K562 (cell line): Measurements from ENCODE around the gene RREB1. TPM values are rescaled to one million over a fixed set of nuclear protein-coding genes. Genes with fewer than 3 reads are reported as not detected.

Experiments
- ATAC-seq: fragments of 200-7000 bp; cut with Tn5 transposase; 3 replicates; pipeline ENCODE4 v1.9.1; 2020; ENCODE audit warnings: moderate library complexity
- BruUV-seq: library from RNA; stranded (reverse); fragments of 400-500 nt; replicated peaks from 2 replicates; lab custom pipeline; 2021; lab: Mats Ljungman, UMichigan
- CTCF ChIA-PET: fragments of 300-600 bp; formaldehyde crosslinking; extraction: SDS; loops from one replicate; lab custom pipeline; 2021; ENCODE audit warnings: low intra/inter-chr PET ratio; lab: Yijun Ruan, JAX
- POLR2A ChIA-PET: fragments of 300-600, 350-650 bp; sonication (Branson Sonifier 250); formaldehyde crosslinking; extraction: SDS; loops from one replicate; lab custom pipeline; 2021; ENCODE audit warnings: antibody characterized with exemption, inconsistent platforms; lab: Yijun Ruan, JAX
- DNase-seq, 4 experiments: peaks; one replicate each; pipeline versions ENCODE4 v3.0.0 to v3.0.0-alpha.2; 2011 to 2018; ENCODE audit warnings: low spot score in 3 of 4, mixed read lengths in 3 of 4; ENCODE audit errors: extremely low read depth in 1 of 4
- FAIRE-seq: peaks from 2 replicates; lab custom pipeline; 2011; peaks lifted over from hg19 to GRCh38; lab: Jason Lieb, UNC
- H2AFZ ChIP-seq: 2 replicates; pipeline ENCODE4 v1.6.0; 2011; ENCODE audit warnings: low read depth, low read length, control low read depth, inconsistent platforms
- H3K27ac ChIP-seq: fragments of 200-600 bp; 3 replicates; pipeline ENCODE4 v1.8.0; 2011; ENCODE audit warnings: low read depth, mild to moderate bottlenecking, control low read depth, inconsistent platforms, low read length, moderate library complexity, mixed read lengths; ENCODE audit errors: extremely low read depth
- H3K27me3 ChIP-seq, 2 experiments: fragments of 300-600 bp in 1 of 2; 2 replicates in 1 of 2; 3 replicates in 1 of 2; pipeline versions ENCODE4 v1.6.0 to v1.8.0; 2011; ENCODE audit warnings: inconsistent platforms in 2 of 2, low read length in 2 of 2, mild to moderate bottlenecking in 1 of 2, mixed read lengths in 1 of 2, moderate library complexity in 1 of 2; ENCODE audit not compliant: control insufficient read depth in 2 of 2, insufficient read depth in 2 of 2
- H3K36me3 ChIP-seq: fragments of 300-600 bp; 3 replicates; pipeline ENCODE4 v1.8.0; 2011; ENCODE audit warnings: mild to moderate bottlenecking, low read length, inconsistent platforms; ENCODE audit not compliant: control insufficient read depth, insufficient read depth
- H3K4me1 ChIP-seq, 2 experiments: fragments of 200-600 bp in 1 of 2; replicated peaks in 1 of 2; 2 replicates in 1 of 2; 3 replicates in 1 of 2; pipeline versions ENCODE4 v1.5.1 to v1.8.0; 2011; ENCODE audit warnings: inconsistent platforms in 2 of 2, low read length in 2 of 2, mild to moderate bottlenecking in 1 of 2, mixed read lengths in 1 of 2, moderate library complexity in 1 of 2; ENCODE audit not compliant: control insufficient read depth in 2 of 2, insufficient read depth in 2 of 2
- H3K4me2 ChIP-seq: 2 replicates; pipeline ENCODE4 v1.6.1; 2011; ENCODE audit warnings: low read length, control low read depth, inconsistent platforms, mixed read lengths; ENCODE audit not compliant: insufficient read depth
- H3K4me3 ChIP-seq: fragments of 200-600 bp; sonication (generic), shearing (Covaris generic); 2 replicates; pipeline ENCODE4 v1.5.1; 2016; ENCODE audit warnings: control low read depth, inconsistent platforms
- H3K79me2 ChIP-seq: fragments of 200-600 bp; 3 replicates; pipeline ENCODE4 v1.8.0; 2011; ENCODE audit warnings: low read length, inconsistent platforms; ENCODE audit not compliant: control insufficient read depth, insufficient read depth
- H3K9ac ChIP-seq, 2 experiments: 2 replicates each; pipeline versions ENCODE4 v1.6.0 to v1.6.1; 2011; ENCODE audit warnings: low read depth in 2 of 2, low read length in 2 of 2, control low read depth in 1 of 2, inconsistent platforms in 1 of 2, mild to moderate bottlenecking in 1 of 2, mixed read lengths in 1 of 2; ENCODE audit not compliant: insufficient read depth in 1 of 2
- H3K9me1 ChIP-seq: one replicate; pipeline ENCODE4 v1.6.0; 2011; ENCODE audit warnings: inconsistent platforms, mild to moderate bottlenecking, low read length, moderate library complexity; ENCODE audit not compliant: control insufficient read depth, insufficient read depth
- H3K9me3 ChIP-seq: replicated peaks from 2 replicates; pipeline ENCODE4 v1.5.1; 2011; ENCODE audit warnings: low read depth, low read length, inconsistent platforms; ENCODE audit not compliant: control insufficient read depth, insufficient read depth
- H4K20me1 ChIP-seq: replicated peaks from 2 replicates; pipeline ENCODE4 v1.6.1; 2011; ENCODE audit warnings: low read length, inconsistent platforms, mixed read lengths; ENCODE audit not compliant: control insufficient read depth, insufficient read depth
- CHCHD3 ChIP-seq: fragments of 250-450 bp; sonication (Bioruptor Pico); IDR thresholded peaks from 2 replicates; pipeline ENCODE4 v2.1.2; 2022; ENCODE audit warnings: mild to moderate bottlenecking
- FOXA1 ChIP-seq: fragments of 450-650 bp; IDR thresholded peaks from 2 replicates; pipeline ENCODE4 v1.6.1; 2016; ENCODE audit warnings: mild to moderate bottlenecking, borderline replicate concordance
- ILF3 ChIP-seq: fragments of 450-650 bp; IDR thresholded peaks from 2 replicates; pipeline ENCODE4 v1.6.1; 2018; ENCODE audit warnings: antibody characterized with exemption, mild to moderate bottlenecking, moderate library complexity, borderline replicate concordance
- RBM34 ChIP-seq: fragments of 200-400 bp; formaldehyde crosslinking; IDR thresholded peaks from 2 replicates; pipeline ENCODE4 v1.6.1; 2018; ENCODE audit warnings: low read length, borderline replicate concordance; ENCODE audit not compliant: insufficient read depth
- RFX1 ChIP-seq: fragments of 450-650 bp; IDR thresholded peaks from 2 replicates; pipeline ENCODE4 v1.6.1; 2016; ENCODE audit warnings: mild to moderate bottlenecking, moderate library complexity
- SETDB1 ChIP-seq: IDR thresholded peaks from one replicate; pipeline ENCODE4 v1.6.1; 2012; ENCODE audit warnings: low read length, control low read depth, inconsistent platforms
- SMC3 ChIP-seq: conservative IDR thresholded peaks from 2 replicates; pipeline ENCODE4 v1.6.1; 2011; ENCODE audit warnings: low read depth, low read length, improper control_type of control experiment; ENCODE audit not compliant: insufficient read depth
- TAF7 ChIP-seq: fragments of 450-650 bp; IDR thresholded peaks from 2 replicates; pipeline ENCODE4 v1.6.1; 2016; ENCODE audit warnings: missing genetic modification characterization, missing compliant biosample characterization
- TFAM ChIP-seq: fragments of 250-450 bp; sonication (Bioruptor Pico); conservative IDR thresholded peaks from 2 replicates; pipeline ENCODE4 v1.5.0; 2021; ENCODE audit warnings: mild to moderate bottlenecking, moderate library complexity
- ZFP1 ChIP-seq: fragments of 450-650 bp; formaldehyde crosslinking; IDR thresholded peaks from 2 replicates; pipeline ENCODE4 v1.4.0; 2020; ENCODE audit warnings: mild to moderate bottlenecking, mixed read lengths
- ZNF197 ChIP-seq: fragments of 200-800 bp; sonication (Bioruptor generic); IDR thresholded peaks from 2 replicates; pipeline ENCODE4 v1.6.1; 2016; ENCODE audit warnings: low read depth, missing genetic modification characterization, missing compliant biosample characterization
- ZNF239 ChIP-seq: fragments of 250-450 bp; sonication (Bioruptor Pico); IDR thresholded peaks from 2 replicates; pipeline ENCODE4 v1.4.0; 2020; ENCODE audit warnings: mild to moderate bottlenecking
- ZNF384 ChIP-seq: IDR thresholded peaks from 2 replicates; pipeline ENCODE4 v1.6.1; 2012; ENCODE audit warnings: low read depth, low read length, improper control_type of control experiment
- ZNF445 ChIP-seq: fragments of 250-450 bp; sonication (Bioruptor Pico); IDR thresholded peaks from 2 replicates; pipeline ENCODE4 v1.4.0; 2020; ENCODE audit warnings: low read depth, mild to moderate bottlenecking, moderate library complexity
- WGBS: fragments of 100-300 bp; shearing (Covaris generic); methylation state at CpG from one replicate; pipeline ENCODE4 v1.1.6; 2016; ENCODE audit warnings: low coverage, mixed read lengths; ENCODE audit not compliant: insufficient coverage; ENCODE audit errors: missing lambda C conversion rate; 5-methylcytosine and 5-hydroxymethylcytosine counted together
- in situ Hi-C: fragments of 300-500 bp; cut with MboI; formaldehyde crosslinking; loops from 4 replicates; pipeline ENCODE4 v1.15.0; 2018; ENCODE audit warnings: inconsistent platforms, mixed read lengths
- intact Hi-C: fragments of 100-400 bp; cut with micrococcal nuclease; formaldehyde crosslinking; loops from 2 replicates; pipeline ENCODE4 v1.14.2; 2022
- polyA plus RNA-seq, 8 experiments: library from polyadenylated mRNA; depleted of rRNA in 4 of 8; stranded (reverse) in 5 of 8; unstranded in 3 of 8; fragments of >200 nt; fragmentation: Nextera tagmentation in 2 of 8; fragmentation: Illumina TruSeq in 1 of 8; extraction: Ambion mirVana in 2 of 8; extraction: Trizol in 1 of 8; gene quantifications; 2 replicates each; pipeline versions ENCODE4 v1.2.1 to v1.2.3, GENCODE V29; 2011 to 2014; ENCODE audit warnings: inconsistent platforms in 1 of 8, missing spikeins in 1 of 8
- total RNA-seq, 7 experiments: library from RNA; depleted of rRNA in 6 of 7; stranded (reverse); fragments of >200 nt in 6 of 7; fragmentation: Illumina TruSeq in 2 of 7; extraction: Trizol in 2 of 7; gene quantifications; 2 replicates each; pipeline versions ENCODE4 v1.2.1 to v1.2.3, GENCODE V29; 2011 to 2021; ENCODE audit warnings: low replicate concordance in 1 of 7
- TF ChIP-seq, protein P1 (sequence below): sonication (generic); formaldehyde crosslinking; IDR thresholded peaks from 2 replicates; pipeline ENCODE4 v1.8.0; 2023; ENCODE audit warnings: missing genetic modification reagents, mild to moderate bottlenecking, borderline replicate concordance

RREB1 gene
- total and polyA plus RNA-seq, 9 of the 15 experiments (the other 6 are each of a cell fraction or from before 2014, with no cell fraction given) = 3.3 to 64.2 (median 19.3) TPM

DNA sequence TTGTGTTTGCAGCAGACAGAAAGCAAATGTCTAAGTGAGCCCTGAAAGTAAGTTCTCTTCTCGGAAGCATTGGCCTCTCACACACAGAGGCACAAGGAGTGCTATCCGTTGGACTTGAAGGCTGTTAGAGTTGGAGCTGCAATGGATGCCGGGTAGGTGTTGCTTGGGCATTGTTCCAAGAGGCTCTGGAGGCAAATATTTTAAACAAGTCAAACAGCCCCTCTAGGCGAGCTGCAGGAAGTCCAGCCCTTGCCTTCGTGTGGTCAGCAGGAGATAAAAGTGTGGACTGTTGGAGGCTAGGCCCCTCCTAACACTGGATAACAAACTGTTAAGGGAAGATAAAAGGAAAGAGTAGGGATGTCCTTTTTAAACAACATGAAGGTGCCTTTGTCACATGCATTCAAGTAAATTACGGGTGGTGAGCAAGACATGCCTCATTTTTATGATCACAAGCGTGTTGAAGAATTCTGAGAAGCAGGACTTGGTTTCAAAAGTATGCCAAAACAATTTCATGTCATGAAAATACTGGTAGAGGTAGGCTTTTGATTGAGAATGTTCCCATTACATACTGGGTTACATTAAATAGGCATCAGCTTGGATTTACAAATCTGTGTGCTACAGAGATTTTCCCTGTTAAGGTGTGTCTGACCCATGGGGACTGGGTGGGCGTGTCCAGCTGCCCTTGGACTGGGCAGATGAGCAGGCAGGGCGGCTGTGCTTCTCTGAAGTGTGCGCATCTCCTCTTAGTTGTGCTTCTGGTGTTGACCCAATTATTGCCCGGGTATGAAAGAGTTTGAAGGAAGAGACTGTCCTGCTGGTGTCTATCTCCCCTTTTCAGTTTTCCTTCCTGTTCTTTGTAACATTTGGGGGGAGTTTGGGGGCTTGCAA, 57.5 kb downstream of the RREB1 start:
- peaks cover 32% of the 10 kb centered on the region for H3K36me3 ChIP-seq
- peak overlapping the region; percentile 4; the same call in 1 of the 2 replicates for H2AFZ ChIP-seq
- H3K9me1 ChIP-seq = no peaks in the 10 kb centered on the region
- H3K4me1 ChIP-seq = peaks cover 71 to 91% of the 10 kb centered on the region in 2 experiments
- ATAC-seq = peak; percentile 85
- WGBS = 4% methylated on average over 11 of the region's 11 CpGs
- no TSS peak for BruUV-seq
- DNase-seq = peak; percentile 73 to 99 (median 84)
- H3K27ac ChIP-seq = peak overlapping the region; percentile 88
- FAIRE-seq = peak; percentile 99
- H3K9me3 ChIP-seq = no peaks in the 10 kb centered on the region
- peak overlapping the region; percentile 6; the same call in 1 of the 2 replicates for H3K4me3 ChIP-seq
- in situ Hi-C loops = no loop called here
- ChIA-PET CTCF (no interaction called here), POLR2A (interaction anchor here (0.6 to 2.6 kb wide), 15 partner anchors 8 to 305 kb away, joined by 3 to 18 read pairs (median 3); no protein-coding TSS in a partner anchor)
- intact Hi-C loops = loop anchor here (1.0 to 5.0 kb wide), 7 partner anchors 22 to 453 kb away; partner anchors contain the start of gene RREB1
- no peaks in the 10 kb centered on the region for H4K20me1 ChIP-seq
- H3K79me2 ChIP-seq = peaks cover 95% of the 10 kb centered on the region
- peak overlapping the region; percentile 81 for H3K4me2 ChIP-seq
- H3K27me3 ChIP-seq = no peaks in the 10 kb centered on the region
- H3K9ac ChIP-seq = peak overlapping the region; percentile 65 to 75
- no peak for TF ChIP-seq ZNF445
- TF ChIP-seq RBM34 = no peak
- TF ChIP-seq TFAM (CRISPR knock-in tag) = no peak
- TF ChIP-seq CHCHD3 (CRISPR knock-in tag) = no peak
- no peak for TF ChIP-seq RFX1
- TF ChIP-seq TAF7 (tag) = 0 out of 2 replicates have a peak, but pooled peaks have one; percentile 10
- TF ChIP-seq ZFP1 (CRISPR knock-in tag) = no peak
- no peak for TF ChIP-seq ZNF384
- TF ChIP-seq ZNF239 (CRISPR knock-in tag) = peak; percentile 70
- TF ChIP-seq ILF3 = no peak
- no peak for TF ChIP-seq FOXA1
- no peak for TF ChIP-seq SETDB1
- TF ChIP-seq ZNF197 (CRISPR knock-in tag) = peak; percentile 97
- TF ChIP-seq SMC3 = no peak
- TF ChIP-seq, protein P1, sequence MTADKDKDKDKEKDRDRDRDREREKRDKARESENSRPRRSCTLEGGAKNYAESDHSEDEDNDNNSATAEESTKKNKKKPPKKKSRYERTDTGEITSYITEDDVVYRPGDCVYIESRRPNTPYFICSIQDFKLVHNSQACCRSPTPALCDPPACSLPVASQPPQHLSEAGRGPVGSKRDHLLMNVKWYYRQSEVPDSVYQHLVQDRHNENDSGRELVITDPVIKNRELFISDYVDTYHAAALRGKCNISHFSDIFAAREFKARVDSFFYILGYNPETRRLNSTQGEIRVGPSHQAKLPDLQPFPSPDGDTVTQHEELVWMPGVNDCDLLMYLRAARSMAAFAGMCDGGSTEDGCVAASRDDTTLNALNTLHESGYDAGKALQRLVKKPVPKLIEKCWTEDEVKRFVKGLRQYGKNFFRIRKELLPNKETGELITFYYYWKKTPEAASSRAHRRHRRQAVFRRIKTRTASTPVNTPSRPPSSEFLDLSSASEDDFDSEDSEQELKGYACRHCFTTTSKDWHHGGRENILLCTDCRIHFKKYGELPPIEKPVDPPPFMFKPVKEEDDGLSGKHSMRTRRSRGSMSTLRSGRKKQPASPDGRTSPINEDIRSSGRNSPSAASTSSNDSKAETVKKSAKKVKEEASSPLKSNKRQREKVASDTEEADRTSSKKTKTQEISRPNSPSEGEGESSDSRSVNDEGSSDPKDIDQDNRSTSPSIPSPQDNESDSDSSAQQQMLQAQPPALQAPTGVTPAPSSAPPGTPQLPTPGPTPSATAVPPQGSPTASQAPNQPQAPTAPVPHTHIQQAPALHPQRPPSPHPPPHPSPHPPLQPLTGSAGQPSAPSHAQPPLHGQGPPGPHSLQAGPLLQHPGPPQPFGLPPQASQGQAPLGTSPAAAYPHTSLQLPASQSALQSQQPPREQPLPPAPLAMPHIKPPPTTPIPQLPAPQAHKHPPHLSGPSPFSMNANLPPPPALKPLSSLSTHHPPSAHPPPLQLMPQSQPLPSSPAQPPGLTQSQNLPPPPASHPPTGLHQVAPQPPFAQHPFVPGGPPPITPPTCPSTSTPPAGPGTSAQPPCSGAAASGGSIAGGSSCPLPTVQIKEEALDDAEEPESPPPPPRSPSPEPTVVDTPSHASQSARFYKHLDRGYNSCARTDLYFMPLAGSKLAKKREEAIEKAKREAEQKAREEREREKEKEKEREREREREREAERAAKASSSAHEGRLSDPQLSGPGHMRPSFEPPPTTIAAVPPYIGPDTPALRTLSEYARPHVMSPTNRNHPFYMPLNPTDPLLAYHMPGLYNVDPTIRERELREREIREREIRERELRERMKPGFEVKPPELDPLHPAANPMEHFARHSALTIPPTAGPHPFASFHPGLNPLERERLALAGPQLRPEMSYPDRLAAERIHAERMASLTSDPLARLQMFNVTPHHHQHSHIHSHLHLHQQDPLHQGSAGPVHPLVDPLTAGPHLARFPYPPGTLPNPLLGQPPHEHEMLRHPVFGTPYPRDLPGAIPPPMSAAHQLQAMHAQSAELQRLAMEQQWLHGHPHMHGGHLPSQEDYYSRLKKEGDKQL = 0 out of 2 replicates have a peak, but pooled peaks have one; percentile 72
